ENCODE measurements around the gene EFCAB9. TPM values are rescaled to one million over a fixed set of nuclear protein-coding genes. Genes with fewer than 3 reads are reported as not detected.

The EFCAB9 gene
- total RNA-seq, 1 experiment from 2014 or later = not detected

DNA sequence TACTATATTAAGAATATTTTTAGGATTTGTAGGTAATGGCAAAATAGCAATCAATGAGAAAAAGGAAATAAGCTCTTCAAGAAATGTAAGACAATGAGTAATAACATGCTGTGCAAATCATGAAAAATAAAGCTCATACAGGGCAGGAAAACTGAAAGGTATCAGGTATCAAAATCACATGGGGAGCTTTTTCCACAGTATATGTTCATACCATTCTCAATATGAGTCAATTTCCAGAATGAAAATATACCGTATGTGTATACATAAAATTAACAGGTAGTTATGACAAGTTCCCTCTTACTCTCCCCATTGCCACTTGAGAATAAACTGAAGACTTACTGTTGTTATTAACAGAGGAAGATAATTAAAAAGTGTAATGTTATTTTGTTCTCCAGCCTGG is 35.9 kb downstream of the EFCAB9 start:
- DNase-seq (ENCODE audit: low spot score) (no peak), ATAC-seq (no peak)
- ChIA-PET CTCF (interaction anchor here (1.0 kb wide), 1 partner anchor 107 kb away, joined by 3 read pairs; no protein-coding TSS in a partner anchor), POLR2A (no interaction called here)
- Mint-ChIP-seq H3K9me3 (no peaks in the 10 kb centered on the region), H3K4me1 (peaks cover 10% of the 10 kb centered on the region), H3K27ac (no peak overlapping the region), H3K4me3 (no peak overlapping the region), H3K27me3 (ENCODE audit: low read depth) (no peaks in the 10 kb centered on the region), H3K36me3 (peaks cover 52% of the 10 kb centered on the region)
- TF ChIP-seq, protein P1, sequence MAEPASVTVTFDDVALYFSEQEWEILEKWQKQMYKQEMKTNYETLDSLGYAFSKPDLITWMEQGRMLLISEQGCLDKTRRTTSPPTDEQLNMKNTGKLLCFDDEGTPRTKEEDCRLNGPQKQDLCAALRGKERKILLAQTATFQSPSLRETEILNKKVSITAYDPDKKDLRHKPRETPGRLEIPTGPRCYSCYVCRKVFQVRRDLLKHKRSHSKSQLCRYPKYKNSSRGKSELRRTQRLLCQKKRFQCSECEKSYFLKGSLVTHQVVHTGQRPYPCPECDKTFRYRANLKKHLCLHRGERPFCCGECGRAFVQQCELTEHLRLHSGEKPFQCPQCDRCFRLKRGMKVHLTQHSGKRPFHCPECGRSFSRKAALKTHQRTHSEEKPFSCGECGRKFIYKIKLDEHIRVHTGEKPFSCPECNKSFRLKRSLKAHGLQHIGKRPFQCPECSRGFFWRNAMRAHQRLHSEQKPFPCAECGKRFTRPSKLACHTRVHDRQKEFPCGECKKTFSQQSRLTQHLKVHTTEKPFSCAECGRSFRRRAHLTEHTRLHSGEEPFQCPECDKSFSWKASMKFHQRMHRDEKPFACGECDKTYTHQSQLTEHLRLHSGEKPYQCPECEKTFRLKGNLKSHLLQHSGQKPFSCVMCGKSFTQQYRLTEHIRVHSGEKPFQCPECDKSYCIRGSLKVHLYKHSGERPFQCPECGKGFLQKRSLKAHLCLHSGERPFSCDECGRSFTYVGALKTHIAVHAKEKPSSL (CRISPR knock-in tag; conservative IDR thresholded peaks at IDR 0.05) = no peak
- TF ChIP-seq, protein P2, sequence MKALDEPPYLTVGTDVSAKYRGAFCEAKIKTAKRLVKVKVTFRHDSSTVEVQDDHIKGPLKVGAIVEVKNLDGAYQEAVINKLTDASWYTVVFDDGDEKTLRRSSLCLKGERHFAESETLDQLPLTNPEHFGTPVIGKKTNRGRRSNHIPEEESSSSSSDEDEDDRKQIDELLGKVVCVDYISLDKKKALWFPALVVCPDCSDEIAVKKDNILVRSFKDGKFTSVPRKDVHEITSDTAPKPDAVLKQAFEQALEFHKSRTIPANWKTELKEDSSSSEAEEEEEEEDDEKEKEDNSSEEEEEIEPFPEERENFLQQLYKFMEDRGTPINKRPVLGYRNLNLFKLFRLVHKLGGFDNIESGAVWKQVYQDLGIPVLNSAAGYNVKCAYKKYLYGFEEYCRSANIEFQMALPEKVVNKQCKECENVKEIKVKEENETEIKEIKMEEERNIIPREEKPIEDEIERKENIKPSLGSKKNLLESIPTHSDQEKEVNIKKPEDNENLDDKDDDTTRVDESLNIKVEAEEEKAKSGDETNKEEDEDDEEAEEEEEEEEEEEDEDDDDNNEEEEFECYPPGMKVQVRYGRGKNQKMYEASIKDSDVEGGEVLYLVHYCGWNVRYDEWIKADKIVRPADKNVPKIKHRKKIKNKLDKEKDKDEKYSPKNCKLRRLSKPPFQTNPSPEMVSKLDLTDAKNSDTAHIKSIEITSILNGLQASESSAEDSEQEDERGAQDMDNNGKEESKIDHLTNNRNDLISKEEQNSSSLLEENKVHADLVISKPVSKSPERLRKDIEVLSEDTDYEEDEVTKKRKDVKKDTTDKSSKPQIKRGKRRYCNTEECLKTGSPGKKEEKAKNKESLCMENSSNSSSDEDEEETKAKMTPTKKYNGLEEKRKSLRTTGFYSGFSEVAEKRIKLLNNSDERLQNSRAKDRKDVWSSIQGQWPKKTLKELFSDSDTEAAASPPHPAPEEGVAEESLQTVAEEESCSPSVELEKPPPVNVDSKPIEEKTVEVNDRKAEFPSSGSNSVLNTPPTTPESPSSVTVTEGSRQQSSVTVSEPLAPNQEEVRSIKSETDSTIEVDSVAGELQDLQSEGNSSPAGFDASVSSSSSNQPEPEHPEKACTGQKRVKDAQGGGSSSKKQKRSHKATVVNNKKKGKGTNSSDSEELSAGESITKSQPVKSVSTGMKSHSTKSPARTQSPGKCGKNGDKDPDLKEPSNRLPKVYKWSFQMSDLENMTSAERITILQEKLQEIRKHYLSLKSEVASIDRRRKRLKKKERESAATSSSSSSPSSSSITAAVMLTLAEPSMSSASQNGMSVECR (CRISPR knock-in tag; IDR thresholded peaks at IDR 0.05; ENCODE audit: borderline replicate concordance) = no peak
- TF ChIP-seq, protein P3, sequence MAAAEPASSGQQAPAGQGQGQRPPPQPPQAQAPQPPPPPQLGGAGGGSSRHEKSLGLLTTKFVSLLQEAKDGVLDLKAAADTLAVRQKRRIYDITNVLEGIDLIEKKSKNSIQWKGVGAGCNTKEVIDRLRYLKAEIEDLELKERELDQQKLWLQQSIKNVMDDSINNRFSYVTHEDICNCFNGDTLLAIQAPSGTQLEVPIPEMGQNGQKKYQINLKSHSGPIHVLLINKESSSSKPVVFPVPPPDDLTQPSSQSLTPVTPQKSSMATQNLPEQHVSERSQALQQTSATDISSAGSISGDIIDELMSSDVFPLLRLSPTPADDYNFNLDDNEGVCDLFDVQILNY (CRISPR knock-in tag; IDR thresholded peaks at IDR 0.05) = no peak

DNA sequence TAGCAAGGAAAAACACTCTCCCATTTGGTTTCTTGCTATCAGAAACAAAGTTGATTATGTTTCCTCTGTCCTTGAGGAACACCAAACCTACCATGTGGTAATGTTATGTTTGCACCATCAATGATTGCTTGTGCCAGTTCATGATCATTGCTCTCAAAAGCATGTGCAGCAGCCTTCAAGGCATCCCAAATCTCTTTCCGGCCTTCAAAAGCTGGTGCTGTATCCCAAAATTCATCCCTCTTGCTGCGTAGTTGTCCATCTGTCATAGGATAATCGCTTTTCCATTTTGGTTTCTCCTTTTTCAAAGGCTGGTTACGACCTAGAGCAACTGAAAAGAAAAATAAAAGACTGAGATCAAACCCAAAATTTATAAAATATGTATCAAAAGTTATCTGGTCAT is 40.1 kb downstream of the EFCAB9 start:
- Mint-ChIP-seq H3K4me3 (no peak overlapping the region), H3K27me3 (ENCODE audit: low read depth) (no peaks in the 10 kb centered on the region), H3K27ac (peak overlapping the region; percentile 54), H3K4me1 (peaks cover 34% of the 10 kb centered on the region), H3K36me3 (peaks cover 42% of the 10 kb centered on the region), H3K9me3 (no peaks in the 10 kb centered on the region)
- CTCF ChIA-PET = interaction anchor here (0.5 to 0.6 kb wide), 2 partner anchors 10 to 44 kb away, joined by 3 to 4 read pairs; no protein-coding TSS in a partner anchor
- ATAC-seq (no peak), DNase-seq (ENCODE audit: low spot score) (no peak)
- TF ChIP-seq, protein P3 (CRISPR knock-in tag; IDR thresholded peaks at IDR 0.05) = no peak
- no peak for TF ChIP-seq FOXJ3 (CRISPR knock-in tag; IDR thresholded peaks at IDR 0.05; ENCODE audit: borderline replicate concordance)
- TF ChIP-seq, protein P4, sequence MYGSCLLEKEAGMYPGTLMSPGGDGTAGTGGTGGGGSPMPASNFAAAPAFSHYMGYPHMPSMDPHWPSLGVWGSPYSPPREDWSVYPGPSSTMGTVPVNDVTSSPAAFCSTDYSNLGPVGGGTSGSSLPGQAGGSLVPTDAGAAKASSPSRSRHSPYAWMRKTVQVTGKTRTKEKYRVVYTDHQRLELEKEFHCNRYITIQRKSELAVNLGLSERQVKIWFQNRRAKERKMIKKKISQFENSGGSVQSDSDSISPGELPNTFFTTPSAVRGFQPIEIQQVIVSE (CRISPR knock-in tag; IDR thresholded peaks at IDR 0.05; ENCODE audit: borderline replicate concordance) = no peak
- POLR2A ChIA-PET = no interaction called here

DNA sequence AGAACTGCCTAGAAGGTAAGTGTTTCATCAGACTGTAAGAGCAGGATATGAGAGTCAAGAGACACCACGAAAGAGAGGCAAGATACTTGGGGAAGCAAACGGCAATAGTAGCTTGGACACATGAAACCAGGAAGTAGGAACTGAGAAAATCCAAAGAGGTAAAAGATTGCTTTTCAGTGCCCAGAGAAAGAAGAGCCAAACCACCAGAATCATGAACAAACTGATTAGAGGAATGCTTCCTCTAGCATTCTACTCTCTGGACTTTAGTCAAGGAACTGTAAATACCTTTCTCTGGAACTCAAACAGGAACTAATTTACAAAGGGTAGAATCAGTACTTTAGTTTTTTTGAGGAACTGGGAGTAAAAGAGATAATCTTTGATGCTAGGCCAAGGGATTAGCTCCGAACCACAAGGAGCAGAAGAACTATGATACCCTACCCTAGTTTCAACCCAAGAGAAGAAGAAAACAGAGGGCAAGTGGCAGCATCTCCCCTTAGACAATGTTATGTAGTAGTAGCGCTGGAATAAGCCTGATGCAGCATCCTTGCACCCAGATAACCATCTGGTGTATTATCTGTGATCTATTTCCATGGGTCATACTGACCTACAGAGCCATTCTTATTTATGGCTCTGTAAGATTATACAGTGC is 41.3 kb downstream of the EFCAB9 start:
- no peak for ATAC-seq
- ChIA-PET POLR2A (no interaction called here), CTCF (interaction anchor here (0.5 kb wide), 1 partner anchor 161 kb away, joined by 3 read pairs; no protein-coding TSS in a partner anchor)
- Mint-ChIP-seq H3K4me3 (no peak overlapping the region), H3K27ac (no peak overlapping the region; the same call in 1 of the 2 replicates), H3K4me1 (peaks cover 37% of the 10 kb centered on the region), H3K36me3 (peaks cover 33% of the 10 kb centered on the region), H3K9me3 (no peaks in the 10 kb centered on the region), H3K27me3 (ENCODE audit: low read depth) (no peaks in the 10 kb centered on the region)
- DNase-seq (ENCODE audit: low spot score) = no peak
- TF ChIP-seq, protein P5, sequence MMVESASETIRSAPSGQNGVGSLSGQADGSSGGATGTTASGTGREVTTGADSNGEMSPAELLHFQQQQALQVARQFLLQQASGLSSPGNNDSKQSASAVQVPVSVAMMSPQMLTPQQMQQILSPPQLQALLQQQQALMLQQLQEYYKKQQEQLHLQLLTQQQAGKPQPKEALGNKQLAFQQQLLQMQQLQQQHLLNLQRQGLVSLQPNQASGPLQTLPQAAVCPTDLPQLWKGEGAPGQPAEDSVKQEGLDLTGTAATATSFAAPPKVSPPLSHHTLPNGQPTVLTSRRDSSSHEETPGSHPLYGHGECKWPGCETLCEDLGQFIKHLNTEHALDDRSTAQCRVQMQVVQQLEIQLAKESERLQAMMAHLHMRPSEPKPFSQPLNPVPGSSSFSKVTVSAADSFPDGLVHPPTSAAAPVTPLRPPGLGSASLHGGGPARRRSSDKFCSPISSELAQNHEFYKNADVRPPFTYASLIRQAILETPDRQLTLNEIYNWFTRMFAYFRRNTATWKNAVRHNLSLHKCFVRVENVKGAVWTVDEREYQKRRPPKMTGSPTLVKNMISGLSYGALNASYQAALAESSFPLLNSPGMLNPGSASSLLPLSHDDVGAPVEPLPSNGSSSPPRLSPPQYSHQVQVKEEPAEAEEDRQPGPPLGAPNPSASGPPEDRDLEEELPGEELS (CRISPR knock-in tag; IDR thresholded peaks at IDR 0.05) = no peak
- TF ChIP-seq CBFB (CRISPR knock-in tag; IDR thresholded peaks at IDR 0.05; ENCODE audit: low read depth) (no peak), ELF4 (CRISPR knock-in tag; IDR thresholded peaks at IDR 0.05; ENCODE audit: low read depth) (no peak), ZNF317 (CRISPR knock-in tag; IDR thresholded peaks at IDR 0.05; ENCODE audit: borderline replicate concordance, low read depth) (no peak), NFE2L1 (CRISPR knock-in tag; IDR thresholded peaks at IDR 0.05) (no peak), ZNF219 (CRISPR knock-in tag; IDR thresholded peaks at IDR 0.05; ENCODE audit: borderline replicate concordance) (no peak)
- TF ChIP-seq, protein P6, sequence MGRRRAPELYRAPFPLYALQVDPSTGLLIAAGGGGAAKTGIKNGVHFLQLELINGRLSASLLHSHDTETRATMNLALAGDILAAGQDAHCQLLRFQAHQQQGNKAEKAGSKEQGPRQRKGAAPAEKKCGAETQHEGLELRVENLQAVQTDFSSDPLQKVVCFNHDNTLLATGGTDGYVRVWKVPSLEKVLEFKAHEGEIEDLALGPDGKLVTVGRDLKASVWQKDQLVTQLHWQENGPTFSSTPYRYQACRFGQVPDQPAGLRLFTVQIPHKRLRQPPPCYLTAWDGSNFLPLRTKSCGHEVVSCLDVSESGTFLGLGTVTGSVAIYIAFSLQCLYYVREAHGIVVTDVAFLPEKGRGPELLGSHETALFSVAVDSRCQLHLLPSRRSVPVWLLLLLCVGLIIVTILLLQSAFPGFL (CRISPR knock-in tag; IDR thresholded peaks at IDR 0.05; ENCODE audit: borderline replicate concordance) = no peak
- TF ChIP-seq, protein P7, sequence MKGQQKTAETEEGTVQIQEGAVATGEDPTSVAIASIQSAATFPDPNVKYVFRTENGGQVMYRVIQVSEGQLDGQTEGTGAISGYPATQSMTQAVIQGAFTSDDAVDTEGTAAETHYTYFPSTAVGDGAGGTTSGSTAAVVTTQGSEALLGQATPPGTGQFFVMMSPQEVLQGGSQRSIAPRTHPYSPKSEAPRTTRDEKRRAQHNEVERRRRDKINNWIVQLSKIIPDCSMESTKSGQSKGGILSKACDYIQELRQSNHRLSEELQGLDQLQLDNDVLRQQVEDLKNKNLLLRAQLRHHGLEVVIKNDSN (CRISPR knock-in tag; IDR thresholded peaks at IDR 0.05) = no peak
- TF ChIP-seq, protein P8, sequence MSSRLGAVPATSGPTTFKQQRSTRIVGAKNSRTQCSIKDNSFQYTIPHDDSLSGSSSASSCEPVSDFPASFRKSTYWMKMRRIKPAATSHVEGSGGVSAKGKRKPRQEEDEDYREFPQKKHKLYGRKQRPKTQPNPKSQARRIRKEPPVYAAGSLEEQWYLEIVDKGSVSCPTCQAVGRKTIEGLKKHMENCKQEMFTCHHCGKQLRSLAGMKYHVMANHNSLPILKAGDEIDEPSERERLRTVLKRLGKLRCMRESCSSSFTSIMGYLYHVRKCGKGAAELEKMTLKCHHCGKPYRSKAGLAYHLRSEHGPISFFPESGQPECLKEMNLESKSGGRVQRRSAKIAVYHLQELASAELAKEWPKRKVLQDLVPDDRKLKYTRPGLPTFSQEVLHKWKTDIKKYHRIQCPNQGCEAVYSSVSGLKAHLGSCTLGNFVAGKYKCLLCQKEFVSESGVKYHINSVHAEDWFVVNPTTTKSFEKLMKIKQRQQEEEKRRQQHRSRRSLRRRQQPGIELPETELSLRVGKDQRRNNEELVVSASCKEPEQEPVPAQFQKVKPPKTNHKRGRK (CRISPR knock-in tag; IDR thresholded peaks at IDR 0.05; ENCODE audit: borderline replicate concordance) = no peak

All from WTC11 (cell line).